NT2/D1 (cell line): ENCODE data around the gene ZNF562.

Experiments
- SUZ12 ChIP-seq: IDR thresholded peaks from 2 replicates; pipeline ENCODE4 v1.6.1; 2011; ENCODE audit not compliant: insufficient read length, insufficient read depth; ENCODE audit errors: extremely low read depth
- YY1 ChIP-seq: IDR thresholded peaks from 2 replicates; pipeline ENCODE4 v1.6.1; 2011; ENCODE audit not compliant: insufficient read length, insufficient read depth
- ZNF274 ChIP-seq: IDR thresholded peaks from 2 replicates; pipeline ENCODE4 v1.6.1; 2011; ENCODE audit warnings: mild to moderate bottlenecking, low read depth, low read length

GRCh38 chr19:9700229-9700981, 25.5 kb upstream of the ZNF562 start:
- TF ChIP-seq YY1 (no peak), ZNF274 (no peak), SUZ12 (no peak)
